Upper lobe of right lung (tissue), 1 donor: ENCODE data around the gene HMGN4. TPM values are rescaled to one million over a fixed set of nuclear protein-coding genes. Genes with fewer than 3 reads are reported as not detected.

ENCODE experiments used
- ATAC-seq: fragments of 200-7000 bp; cut with Tn5 transposase; one replicate; pipeline ENCODE4 v1.9.1; 2020; ENCODE audit warnings: mild to moderate bottlenecking, moderate library complexity
- DNase-seq: peaks from one replicate; pipeline ENCODE4 v3.0.0-alpha.2; 2020
- H3K27ac ChIP-seq: fragments of 200-600 bp; one replicate; pipeline ENCODE4 v1.8.0; 2022
- H3K27me3 ChIP-seq: fragments of 200-600 bp; one replicate; pipeline ENCODE4 v1.8.0; 2022; ENCODE audit warnings: mild to moderate bottlenecking
- H3K36me3 ChIP-seq: fragments of 200-600 bp; one replicate; pipeline ENCODE4 v1.8.0; 2022
- H3K4me1 ChIP-seq: fragments of 200-600 bp; one replicate; pipeline ENCODE4 v1.8.0; 2022
- H3K4me3 ChIP-seq: fragments of 200-600 bp; one replicate; pipeline ENCODE4 v1.8.0; 2022; ENCODE audit warnings: mild to moderate bottlenecking
- H3K9me3 ChIP-seq: fragments of 200-600 bp; one replicate; pipeline ENCODE4 v1.8.0; 2022
- CTCF ChIP-seq: fragments of 200-600 bp; IDR thresholded peaks from one replicate; pipeline ENCODE4 v1.8.0; 2022; ENCODE audit warnings: antibody characterized with exemption
- intact Hi-C: fragments of 100-400 bp; cut with DNase I; formaldehyde crosslinking; loops from one replicate; pipeline ENCODE4 v1.11.0; 2022
- total RNA-seq: library from RNA; stranded (reverse); fragmentation: NEBNext Ultra II Directional; extraction: Animal tissue kit (Norgen Biotek cat#: 25700); gene quantifications from one replicate; pipeline ENCODE4 v1.2.1, GENCODE V29; 2021
- donor health status: DM: no; HTN: yes; CAD: no; lungs with severe emphysema.

Gene HMGN4
- total RNA-seq, 1 donor from 2014 or later = 45.8 TPM

GRCh38 chr6:26526928-26527327 is 11.2 kb upstream of the HMGN4 start:
- intact Hi-C loops = no loop called here
- Histone ChIP-seq H3K27me3 (no peaks in the 10 kb centered on the region), H3K4me1 (peaks cover 4% of the 10 kb centered on the region), H3K4me3 (no peak overlapping the region), H3K27ac (no peak overlapping the region), H3K36me3 (no peaks in the 10 kb centered on the region), H3K9me3 (no peaks in the 10 kb centered on the region)
- ATAC-seq (no peak), DNase-seq (no peak)
- TF ChIP-seq CTCF = no peak

GRCh38 chr6:26530203-26530602 is 8.0 kb upstream of the HMGN4 start:
- Histone ChIP-seq H3K27me3 (no peaks in the 10 kb centered on the region), H3K4me1 (peaks cover 10% of the 10 kb centered on the region), H3K9me3 (no peaks in the 10 kb centered on the region), H3K27ac (no peak overlapping the region), H3K36me3 (no peaks in the 10 kb centered on the region), H3K4me3 (no peak overlapping the region)
- ATAC-seq (no peak), DNase-seq (no peak)
- TF ChIP-seq CTCF = no peak
- intact Hi-C loops = no loop called here

- DNase-seq (no peak), ATAC-seq (no peak)
- H3K27ac ChIP-seq = no peak overlapping the region
- no peaks in the 10 kb centered on the region for H3K9me3 ChIP-seq
- no peaks in the 10 kb centered on the region for H3K27me3 ChIP-seq
- H3K4me3 ChIP-seq = no peak overlapping the region
- intact Hi-C loops = no loop called here
- H3K36me3 ChIP-seq = no peaks in the 10 kb centered on the region
- peaks cover 20% of the 10 kb centered on the region for H3K4me1 ChIP-seq
- TF ChIP-seq CTCF = no peak
Observed at GRCh38 chr6:26531897-26532296, 6.3 kb upstream of the HMGN4 start.

- ATAC-seq (peak; percentile 60), DNase-seq (peak; percentile 85)
- intact Hi-C loops = no loop called here
- Histone ChIP-seq H3K36me3 (no peaks in the 10 kb centered on the region), H3K4me3 (peak overlapping the region; percentile 68), H3K4me1 (peaks cover 20% of the 10 kb centered on the region), H3K27me3 (no peaks in the 10 kb centered on the region), H3K27ac (peak overlapping the region; percentile 74), H3K9me3 (no peaks in the 10 kb centered on the region)
- TF ChIP-seq CTCF = no peak
Observed at GRCh38 chr6:26532699-26533531, 5.3 kb upstream of the HMGN4 start.

GRCh38 chr6:26533532-26533931 is 4.6 kb upstream of the HMGN4 start:
- H3K36me3 ChIP-seq = no peaks in the 10 kb centered on the region
- H3K4me1 ChIP-seq = peaks cover 20% of the 10 kb centered on the region
- DNase-seq (no peak), ATAC-seq (no peak)
- no peaks in the 10 kb centered on the region for H3K27me3 ChIP-seq
- peak overlapping the region; percentile 68 for H3K4me3 ChIP-seq
- H3K9me3 ChIP-seq = no peaks in the 10 kb centered on the region
- H3K27ac ChIP-seq = peak overlapping the region; percentile 74
- intact Hi-C loops = no loop called here
- TF ChIP-seq CTCF = no peak
